Activated CD8-positive, alpha-beta memory T cell treated with anti-CD3 and anti-CD28 coated beads, Interleukin-2, amount 50 U/mL, for 1 hour (primary cell): ENCODE results near the gene GNAI2.
"Not testable (repeated sequence)": the region's sequence is repeated elsewhere in the genome, so short reads cannot be mapped to it uniquely, and the experiment has no call there.

Source experiments
- DNase-seq: peaks from one replicate; pipeline ENCODE4 v3.0.0-alpha.2; 2020; ENCODE audit errors: extremely low read depth

GNAI2 gene

GRCh38 chr3:50264383-50264963 lies 28.5 kb downstream of the GNAI2 start:
- no peak for DNase-seq

GRCh38 chr3:50264964-50265485 lies 29.0 kb downstream of the GNAI2 start:
- no peak for DNase-seq

- no peak for DNase-seq
Observed at GRCh38 chr3:50265571-50265970, 29.6 kb downstream of the GNAI2 start.

GRCh38 chr3:50266017-50266416 lies 30.0 kb downstream of the GNAI2 start:
- DNase-seq = no peak

- no peak for DNase-seq
Observed at GRCh38 chr3:50266836-50267235, 30.8 kb downstream of the GNAI2 start.

GRCh38 chr3:50267280-50267913 lies 31.4 kb downstream of the GNAI2 start:
- no peak for DNase-seq

- DNase-seq = no peak
Observed at GRCh38 chr3:50268276-50268675, 32.3 kb downstream of the GNAI2 start.

GRCh38 chr3:50268703-50269451 lies 32.9 kb downstream of the GNAI2 start, which contains the start of gene SEMA3B:
SEMA3B (plus strand) TSS chr3:50269147; CDS start chr3:50269241, 94 bp downstream.
- no peak for DNase-seq

- no peak for DNase-seq
Observed at GRCh38 chr3:50269460-50269859, 33.5 kb downstream of the GNAI2 start.

GRCh38 chr3:50269977-50270413 lies 34.0 kb downstream of the GNAI2 start:
- no peak for DNase-seq

- no peak for DNase-seq
Observed at GRCh38 chr3:50270422-50271224, 34.6 kb downstream of the GNAI2 start.

GRCh38 chr3:50271314-50271936 lies 35.4 kb downstream of the GNAI2 start:
- no peak for DNase-seq

GRCh38 chr3:50272538-50272910 lies 36.5 kb downstream of the GNAI2 start:
- DNase-seq = not testable (repeated sequence)

- peak; percentile 50 for DNase-seq
Observed at GRCh38 chr3:50272911-50273688, 37.1 kb downstream of the GNAI2 start.

- no peak for DNase-seq
Observed at GRCh38 chr3:50273689-50274065, 37.7 kb downstream of the GNAI2 start.

GRCh38 chr3:50274371-50275104 lies 38.5 kb downstream of the GNAI2 start:
- no peak for DNase-seq

GRCh38 chr3:50275141-50275995 lies 39.4 kb downstream of the GNAI2 start:
- no peak for DNase-seq

GRCh38 chr3:50275996-50276761 lies 40.2 kb downstream of the GNAI2 start:
- DNase-seq = no peak
